GM13977 (cell line): Measurements from ENCODE around the gene PARL.

Source experiments
- DNase-seq: peaks from one replicate; pipeline ENCODE4 v3.0.0; 2012; ENCODE audit warnings: low spot score
- in situ Hi-C: fragments of 300-500 bp; cut with MboI; formaldehyde crosslinking; loops from one replicate; pipeline ENCODE4 v1.12.0; 2022; ENCODE audit warnings: low sequenced_read_pairs, low pct_unique_long_range_greater_than_20kb, mixed read lengths, inconsistent platforms; ENCODE audit not compliant: unreplicated experiment
- TF ChIP-seq, protein P1 (sequence below): IDR thresholded peaks from 2 replicates; pipeline ENCODE4 v1.5.1; 2012; ENCODE audit warnings: mild to moderate bottlenecking, control low read depth; ENCODE audit not compliant: insufficient read depth; ENCODE audit errors: extremely low read depth, missing control alignments

Gene PARL

DNA sequence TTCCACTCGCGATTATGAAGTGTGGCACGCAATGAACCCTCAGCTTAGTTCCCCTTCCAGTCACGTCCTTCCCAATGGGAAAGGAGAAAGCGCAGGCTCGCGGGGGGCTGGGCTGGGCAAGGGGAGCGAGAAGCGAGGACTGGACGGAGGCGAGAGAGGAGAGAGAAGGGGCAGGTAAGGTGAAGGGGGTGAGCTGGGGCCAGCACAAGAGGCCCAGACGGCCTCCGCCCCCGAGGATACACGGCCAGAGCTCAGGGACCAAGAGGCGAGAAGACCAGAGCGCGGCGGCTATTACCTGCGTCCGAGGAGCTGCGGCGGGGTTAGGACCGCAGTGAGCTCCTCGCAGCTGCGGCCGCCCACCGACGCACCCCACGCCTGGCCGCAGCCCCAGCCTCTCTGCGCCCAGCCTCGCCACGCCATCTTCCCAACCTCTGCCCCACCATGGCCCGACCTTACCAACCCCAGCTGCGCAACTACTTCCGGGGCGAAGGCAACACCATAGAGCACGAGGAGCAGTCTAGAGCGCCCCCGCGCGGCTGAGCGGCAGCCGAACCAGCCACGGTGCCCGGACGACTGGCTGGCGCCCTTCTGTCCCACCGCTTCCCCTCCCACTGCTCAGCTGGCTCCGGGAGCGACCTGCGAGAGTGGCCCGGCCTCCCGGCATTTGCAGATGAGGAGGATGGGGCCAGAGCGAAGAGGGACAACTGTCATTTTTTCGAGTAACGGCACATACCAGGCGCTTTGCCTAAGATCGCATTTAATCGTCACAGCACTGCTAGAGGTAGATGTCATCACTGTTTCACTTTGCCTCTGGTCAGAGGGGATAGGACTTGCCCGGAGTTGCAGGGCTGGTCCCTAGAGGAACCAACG, at the start of gene PARL:
Gene PARL (minus strand): TSS at position 454 of the 870 bp plus-strand sequence. CDS start 34 bp downstream, at position 420.
- TF ChIP-seq, protein P1, sequence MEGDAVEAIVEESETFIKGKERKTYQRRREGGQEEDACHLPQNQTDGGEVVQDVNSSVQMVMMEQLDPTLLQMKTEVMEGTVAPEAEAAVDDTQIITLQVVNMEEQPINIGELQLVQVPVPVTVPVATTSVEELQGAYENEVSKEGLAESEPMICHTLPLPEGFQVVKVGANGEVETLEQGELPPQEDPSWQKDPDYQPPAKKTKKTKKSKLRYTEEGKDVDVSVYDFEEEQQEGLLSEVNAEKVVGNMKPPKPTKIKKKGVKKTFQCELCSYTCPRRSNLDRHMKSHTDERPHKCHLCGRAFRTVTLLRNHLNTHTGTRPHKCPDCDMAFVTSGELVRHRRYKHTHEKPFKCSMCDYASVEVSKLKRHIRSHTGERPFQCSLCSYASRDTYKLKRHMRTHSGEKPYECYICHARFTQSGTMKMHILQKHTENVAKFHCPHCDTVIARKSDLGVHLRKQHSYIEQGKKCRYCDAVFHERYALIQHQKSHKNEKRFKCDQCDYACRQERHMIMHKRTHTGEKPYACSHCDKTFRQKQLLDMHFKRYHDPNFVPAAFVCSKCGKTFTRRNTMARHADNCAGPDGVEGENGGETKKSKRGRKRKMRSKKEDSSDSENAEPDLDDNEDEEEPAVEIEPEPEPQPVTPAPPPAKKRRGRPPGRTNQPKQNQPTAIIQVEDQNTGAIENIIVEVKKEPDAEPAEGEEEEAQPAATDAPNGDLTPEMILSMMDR: peak; percentile 98
- DNase-seq: peak; percentile 92
- in situ Hi-C loops: loop anchor here (25.0 kb wide), 1 partner anchor 353 kb away; the partner anchor contains the start of genes ALG3, EEF1AKMT4 and VWA5B2

- DNase-seq: no peak
- TF ChIP-seq, protein P1: no peak
- in situ Hi-C loops: no loop called here
These were observed 48.5 kb upstream of the PARL start for GRCh38 chr3:183933160-183933559.

DNA sequence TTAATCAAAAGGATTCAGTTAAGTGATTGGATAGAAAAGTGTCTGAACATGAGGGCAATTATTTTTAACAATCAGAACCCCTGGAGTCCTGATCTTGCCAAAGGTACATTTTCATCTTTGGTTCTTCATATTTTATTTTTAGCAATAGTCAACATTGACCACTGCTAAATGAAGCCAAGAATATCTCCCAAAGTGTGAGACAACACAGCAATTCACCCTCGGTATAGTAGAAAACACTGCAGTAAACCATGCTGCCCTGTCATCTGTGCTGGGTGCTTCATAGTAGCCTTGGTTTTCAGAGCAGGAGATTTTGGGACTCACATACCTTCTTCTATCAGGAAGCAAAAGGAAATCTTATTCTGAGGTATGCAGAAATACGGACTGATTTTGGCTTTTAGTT, 47.2 kb upstream of the PARL start:
- in situ Hi-C loops: no loop called here
- no peak for DNase-seq
- TF ChIP-seq, protein P1: no peak

DNA sequence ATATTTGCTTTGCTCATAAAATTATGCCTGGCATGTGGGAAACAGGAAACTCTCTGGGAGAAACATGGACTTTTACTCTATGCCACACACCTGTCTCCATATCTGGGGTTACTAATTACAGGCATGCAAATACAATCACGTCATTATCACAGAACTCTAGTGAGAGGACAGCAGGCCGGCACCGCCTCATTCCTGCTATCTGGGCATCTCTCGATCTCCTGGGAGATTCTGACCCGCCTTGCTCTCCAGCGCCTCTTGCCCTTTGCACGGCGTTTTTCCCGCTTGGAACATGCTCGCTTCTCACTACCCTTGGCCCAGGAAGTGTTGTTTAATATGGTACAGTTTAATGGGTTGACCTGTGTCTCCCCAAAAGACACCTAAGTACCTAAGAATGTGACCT, 45.4 kb upstream of the PARL start:
- DNase-seq: no peak
- in situ Hi-C loops: no loop called here
- TF ChIP-seq, protein P1: no peak

GRCh38 chr3:183927059-183927458, 42.4 kb upstream of the PARL start:
- TF ChIP-seq, protein P1: no peak
- in situ Hi-C loops: no loop called here
- no peak for DNase-seq

GRCh38 chr3:183924956-183925355, 40.3 kb upstream of the PARL start:
- TF ChIP-seq, protein P1: no peak
- no peak for DNase-seq
- in situ Hi-C loops: no loop called here
